Tibial nerve (tissue), 4 donors: ENCODE results near the gene SNX2. TPM values are rescaled to one million over a fixed set of nuclear protein-coding genes. Genes with fewer than 3 reads are reported as not detected.
"Not testable (repeated sequence)": the region's sequence is repeated elsewhere in the genome, so short reads cannot be mapped to it uniquely, and the experiment has no call there.

Experiments
- DNase-seq, 2 donors: peaks; one replicate each; pipeline ENCODE4 v3.0.0-alpha.2; 2019; ENCODE audit warnings: low spot score in 2 of 2
- H3K27ac ChIP-seq, 4 donors: fragments of 200-600 bp; sonication (generic) in 3 of 4; one replicate each; pipeline ENCODE4 v1.5.1; 2017 to 2019; ENCODE audit warnings: mild to moderate bottlenecking in 1 of 4
- H3K27me3 ChIP-seq, 2 donors: fragments of 200-600 bp; sonication (generic) in 1 of 2; one replicate each; pipeline versions ENCODE4 v1.5.1 to v1.6.0; 2017 to 2019
- H3K36me3 ChIP-seq, 3 donors: fragments of 200-600 bp; sonication (generic); one replicate each; pipeline ENCODE4 v1.5.1; 2018 to 2019
- H3K4me1 ChIP-seq, 4 donors: fragments of 200-600 bp; sonication (generic) in 3 of 4; one replicate each; pipeline ENCODE4 v1.5.1; 2017 to 2019
- H3K4me3 ChIP-seq, 4 donors: fragments of 200-600 bp; sonication (generic) in 3 of 4; one replicate each; pipeline ENCODE4 v1.5.1; 2017 to 2019; ENCODE audit warnings: mild to moderate bottlenecking in 1 of 4, moderate library complexity in 1 of 4
- H3K9me3 ChIP-seq, 4 donors: fragments of 200-600 bp; sonication (generic) in 3 of 4; one replicate each; pipeline ENCODE4 v1.5.1; 2017 to 2019
- CTCF ChIP-seq, 5 experiments: fragments of 200-600 bp in 3 of 5; fragments of 450-650 bp in 2 of 5; sonication (generic) in 3 of 5; IDR thresholded peaks; one replicate each; pipeline ENCODE4 v1.5.1; 2016 to 2019; ENCODE audit warnings: antibody characterized with exemption in 5 of 5, mild to moderate bottlenecking in 3 of 5, moderate library complexity in 2 of 5
- EP300 ChIP-seq, 2 donors: sonication (generic); formaldehyde crosslinking; IDR thresholded peaks; one replicate each; pipeline ENCODE4 v1.6.1; 2017; ENCODE audit warnings: antibody characterized with exemption in 2 of 2, mild to moderate bottlenecking in 1 of 2
- POLR2A ChIP-seq, 2 donors: fragments of 450-650 bp; IDR thresholded peaks; one replicate each; pipeline ENCODE4 v1.6.1; 2017; ENCODE audit warnings: antibody characterized with exemption in 2 of 2, mild to moderate bottlenecking in 2 of 2, moderate library complexity in 2 of 2
- WGBS, 2 donors: methylation state at CpG; one replicate each; pipeline ENCODE4 v1.1.5; 2018; 5-methylcytosine and 5-hydroxymethylcytosine counted together
- total RNA-seq, 4 donors: library from RNA; depleted of rRNA; stranded (reverse); fragments of >200 nt; gene quantifications; one replicate each; pipeline ENCODE4 v1.1.0, GENCODE V29; 2016

SNX2 gene
- total RNA-seq, 4 donors from 2014 or later: 64.5 to 88.2 (median 70.2) TPM

GRCh38 chr5:122845229-122846050, 70.6 kb downstream of the SNX2 start, which contains the start of gene SNX24:
SNX24 (plus strand) TSS chr5:122845613; CDS start chr5:122845634, 21 bp downstream.
- 0 to 1% methylated on average over 35 to 51 of the region's 92 CpGs for WGBS, 2 donors
- DNase-seq: peak; percentile 54 to 59
- H3K4me3 ChIP-seq: peak within 1 kb of the TSS; percentile 80 to 100 (median 86)
- H3K36me3 ChIP-seq: no peaks in the 10 kb centered on the region
- H3K27me3 ChIP-seq: no peaks in the 10 kb centered on the region
- peaks cover 0 to 39% (median 1%) of the 10 kb centered on the region in 4 donors for H3K4me1 ChIP-seq
- TF ChIP-seq CTCF (IDR thresholded peaks at IDR 0.05): no peak
- peak; percentile 22 to 41 for TF ChIP-seq POLR2A (IDR thresholded peaks at IDR 0.05)
- TF ChIP-seq EP300 (IDR thresholded peaks at IDR 0.05): peak; percentile 15 to 65
- peak within 1 kb of the TSS; percentile 82 to 97 (median 90) for H3K27ac ChIP-seq
- H3K9me3 ChIP-seq: peaks cover 0 to 6% (median 0%) of the 10 kb centered on the region in 4 donors

- WGBS, 2 donors: 3% methylated on average over 6 of the region's 6 CpGs
- Histone ChIP-seq H3K4me3 (peak overlapping the region; percentile 80 to 100 (median 86)), H3K36me3 (no peaks in the 10 kb centered on the region), H3K27ac (peak overlapping the region; percentile 82 to 97 (median 90)), H3K27me3 (no peaks in the 10 kb centered on the region), H3K4me1 (peaks cover 0 to 43% (median 1%) of the 10 kb centered on the region in 4 donors), H3K9me3 (no peaks in the 10 kb centered on the region)
- no peak for DNase-seq
- no peak for TF ChIP-seq POLR2A (IDR thresholded peaks at IDR 0.05)
- TF ChIP-seq CTCF (IDR thresholded peaks at IDR 0.05): no peak
- no peak for TF ChIP-seq EP300 (IDR thresholded peaks at IDR 0.05)
Measured at GRCh38 chr5:122846051-122846550, 71.2 kb downstream of the SNX2 start.

- no peaks in the 10 kb centered on the region for H3K27me3 ChIP-seq
- no peaks in the 10 kb centered on the region for H3K36me3 ChIP-seq
- H3K4me3 ChIP-seq: no peak overlapping the region
- H3K4me1 ChIP-seq: peaks cover 0 to 46% (median 1%) of the 10 kb centered on the region in 4 donors
- DNase-seq: no peak
- TF ChIP-seq EP300 (IDR thresholded peaks at IDR 0.05) (no peak), CTCF (IDR thresholded peaks at IDR 0.05) (no peak)
- 79 to 88% methylated on average over 2 of the region's 2 CpGs for WGBS, 2 donors
- no peaks in the 10 kb centered on the region for H3K9me3 ChIP-seq
- H3K27ac ChIP-seq: peak overlapping the region in 2 of 4 donors; percentile 39 to 96
Measured at GRCh38 chr5:122847687-122848081, 72.8 kb downstream of the SNX2 start.

- Histone ChIP-seq H3K27ac (peak overlapping the region in 2 of 4 donors; percentile 16 to 68), H3K4me1 (peaks cover 0 to 33% (median 1%) of the 10 kb centered on the region in 4 donors), H3K4me3 (no peak overlapping the region), H3K27me3 (no peaks in the 10 kb centered on the region), H3K36me3 (no peaks in the 10 kb centered on the region), H3K9me3 (no peaks in the 10 kb centered on the region)
- DNase-seq: no peak
- TF ChIP-seq EP300 (IDR thresholded peaks at IDR 0.05) (no peak), CTCF (IDR thresholded peaks at IDR 0.05) (no peak), POLR2A (IDR thresholded peaks at IDR 0.05) (no peak)
- WGBS, 2 donors: 74 to 91% methylated on average over 1 of the region's 1 CpG
Measured at GRCh38 chr5:122849771-122850170, 74.9 kb downstream of the SNX2 start.

GRCh38 chr5:122857538-122857937, 82.7 kb downstream of the SNX2 start:
- not testable (repeated sequence) for H3K36me3 ChIP-seq, DNase-seq, H3K27ac ChIP-seq, H3K9me3 ChIP-seq, H3K4me1 ChIP-seq, H3K4me3 ChIP-seq, H3K27me3 ChIP-seq
- WGBS, 2 donors: 97 to 99% methylated on average over 8 of the region's 8 CpGs
